WTC11 (cell line): ENCODE measurements around the gene ACY1. TPM values are rescaled to one million over a fixed set of nuclear protein-coding genes. Genes with fewer than 3 reads are reported as not detected.

Experiments used
- ATAC-seq: fragments of 200-7000 bp; cut with Tn5 transposase; 2 replicates; pipeline ENCODE4 v1.10.0; 2021; ENCODE audit warnings: mild to moderate bottlenecking, moderate library complexity
- CTCF ChIA-PET: fragments of 300-600 bp; sonication (Branson Sonifier 250); formaldehyde crosslinking; loops from one replicate; lab custom pipeline; 2021; ENCODE audit warnings: antibody characterized with exemption; lab: Charles Lee
- POLR2A ChIA-PET: fragments of 350-600 bp; sonication (Branson Sonifier 250); formaldehyde crosslinking; loops from one replicate; lab custom pipeline; 2021; ENCODE audit warnings: antibody characterized with exemption; lab: Charles Lee
- DNase-seq: peaks from one replicate; pipeline ENCODE4 v3.0.0; 2021; ENCODE audit warnings: low spot score
- H3K27ac Mint-ChIP-seq: 2 replicates; pipeline ENCODE4 v1.8.0; 2021; ENCODE audit warnings: mixed read lengths
- H3K27me3 Mint-ChIP-seq: 2 replicates; pipeline ENCODE4 v1.8.0; 2021; ENCODE audit warnings: low read depth, mild to moderate bottlenecking, moderate library complexity, mixed read lengths
- H3K36me3 Mint-ChIP-seq: 2 replicates; pipeline ENCODE4 v1.8.0; 2021; ENCODE audit warnings: mixed read lengths
- H3K4me1 Mint-ChIP-seq: 2 replicates; pipeline ENCODE4 v1.8.0; 2022; ENCODE audit warnings: mixed read lengths
- H3K4me3 Mint-ChIP-seq: 2 replicates; pipeline ENCODE4 v1.8.0; 2021; ENCODE audit warnings: mild to moderate bottlenecking, moderate library complexity, mixed read lengths
- H3K9me3 Mint-ChIP-seq: 2 replicates; pipeline ENCODE4 v1.8.0; 2021; ENCODE audit warnings: mixed read lengths
- CREB1 ChIP-seq: sonication (generic); formaldehyde crosslinking; IDR thresholded peaks from 2 replicates; pipeline ENCODE4 v1.8.0; 2023; ENCODE audit warnings: mild to moderate bottlenecking, missing genetic modification reagents
- ELF4 ChIP-seq: sonication (generic); formaldehyde crosslinking; IDR thresholded peaks from 2 replicates; pipeline ENCODE4 v1.8.1; 2022; ENCODE audit warnings: low read depth, mild to moderate bottlenecking, moderate library complexity, missing genetic modification reagents
- NFE2L1 ChIP-seq: sonication (generic); formaldehyde crosslinking; IDR thresholded peaks from 2 replicates; pipeline ENCODE4 v1.8.1; 2023; ENCODE audit warnings: missing genetic modification reagents
- PRRX2 ChIP-seq: fragments of 250-450 bp; sonication (Bioruptor Pico); IDR thresholded peaks from 2 replicates; pipeline ENCODE4 v1.8.0; 2021; ENCODE audit warnings: mild to moderate bottlenecking
- ZBTB21 ChIP-seq: sonication (generic); formaldehyde crosslinking; IDR thresholded peaks from 2 replicates; pipeline ENCODE4 v1.8.1; 2023; ENCODE audit warnings: mild to moderate bottlenecking, missing genetic modification reagents, borderline replicate concordance
- ZNF121 ChIP-seq: sonication (generic); formaldehyde crosslinking; IDR thresholded peaks from 2 replicates; pipeline ENCODE4 v1.8.0; 2023; ENCODE audit warnings: missing genetic modification reagents
- ZNF416 ChIP-seq: fragments of 250-450 bp; sonication (Bioruptor Pico); IDR thresholded peaks from 2 replicates; pipeline ENCODE4 v1.9.0; 2021; ENCODE audit warnings: mild to moderate bottlenecking, inconsistent platforms
- total RNA-seq: library from RNA; stranded (reverse); gene quantifications from 3 replicates; pipeline ENCODE4 v1.2.3, GENCODE V29; 2021
- TF ChIP-seq, protein P1 (sequence below): fragments of 250-450 bp; sonication (Bioruptor Pico); IDR thresholded peaks from 2 replicates; pipeline ENCODE4 v1.9.0; 2021; ENCODE audit warnings: mild to moderate bottlenecking
- TF ChIP-seq, protein P2 (sequence below): fragments of 250-450 bp; sonication (Bioruptor Pico); conservative IDR thresholded peaks from 2 replicates; pipeline ENCODE4 v1.9.0; 2021; ENCODE audit warnings: mild to moderate bottlenecking
- TF ChIP-seq, protein P3 (sequence below): sonication (generic); formaldehyde crosslinking; IDR thresholded peaks from 2 replicates; pipeline ENCODE4 v1.8.0; 2022; ENCODE audit warnings: mild to moderate bottlenecking, missing genetic modification reagents
- TF ChIP-seq, protein P4 (sequence below): fragments of 250-450 bp; sonication (Bioruptor Pico); IDR thresholded peaks from 2 replicates; pipeline ENCODE4 v1.9.0; 2021; ENCODE audit warnings: mild to moderate bottlenecking, borderline replicate concordance
- TF ChIP-seq, protein P5 (sequence below): fragments of 200-600 bp; IDR thresholded peaks from 2 replicates; pipeline ENCODE4 v1.8.0; 2022; ENCODE audit warnings: antibody characterized with exemption
- TF ChIP-seq, protein P6 (sequence below): sonication (generic); formaldehyde crosslinking; IDR thresholded peaks from 2 replicates; pipeline ENCODE4 v1.8.1; 2022; ENCODE audit warnings: mild to moderate bottlenecking, missing genetic modification reagents, moderate library complexity, borderline replicate concordance
- TF ChIP-seq, protein P7 (sequence below): fragments of 250-450 bp; sonication (Bioruptor Pico); IDR thresholded peaks from 2 replicates; pipeline ENCODE4 v2.1.2; 2022; ENCODE audit warnings: mild to moderate bottlenecking, moderate library complexity
- TF ChIP-seq, protein P8 (sequence below): fragments of 250-450 bp; sonication (Bioruptor Pico); IDR thresholded peaks from 2 replicates; pipeline ENCODE4 v1.9.0; 2021; ENCODE audit warnings: mild to moderate bottlenecking

Gene ACY1
- total RNA-seq, 1 experiment from 2014 or later: 53.8 TPM

DNA sequence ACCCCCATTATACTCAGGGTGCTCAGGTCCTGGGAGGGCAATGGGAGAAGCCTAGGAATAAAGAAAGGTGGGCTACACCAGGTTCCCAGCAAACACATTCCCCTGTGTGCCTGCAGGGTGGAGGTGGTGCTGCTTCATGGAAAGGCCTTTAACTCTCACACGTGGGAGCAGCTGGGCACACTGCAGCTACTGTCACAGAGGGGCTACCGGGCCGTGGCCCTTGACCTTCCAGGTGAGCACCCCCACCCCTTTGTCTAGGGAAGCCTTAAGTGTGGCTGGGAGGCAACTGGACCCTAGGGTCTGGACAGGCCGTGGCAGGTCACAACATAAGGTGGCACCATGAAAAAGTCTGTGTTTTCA lies 5.2 kb upstream of the ACY1 start:
- Mint-ChIP-seq H3K9me3 (no peaks in the 10 kb centered on the region), H3K4me3 (no peak overlapping the region), H3K4me1 (peaks cover 26% of the 10 kb centered on the region), H3K27ac (no peak overlapping the region), H3K36me3 (peaks cover 2% of the 10 kb centered on the region; the same call in 1 of the 2 replicates), H3K27me3 (peaks cover 43% of the 10 kb centered on the region)
- ChIA-PET POLR2A (interaction anchor here (0.6 kb wide), 1 partner anchor 14 kb away, joined by 3 read pairs; no protein-coding TSS in a partner anchor), CTCF (no interaction called here)
- no peak for ATAC-seq
- TF ChIP-seq ZNF121 (CRISPR knock-in tag): no peak
- no peak for TF ChIP-seq CREB1 (CRISPR knock-in tag)
- TF ChIP-seq, protein P1, sequence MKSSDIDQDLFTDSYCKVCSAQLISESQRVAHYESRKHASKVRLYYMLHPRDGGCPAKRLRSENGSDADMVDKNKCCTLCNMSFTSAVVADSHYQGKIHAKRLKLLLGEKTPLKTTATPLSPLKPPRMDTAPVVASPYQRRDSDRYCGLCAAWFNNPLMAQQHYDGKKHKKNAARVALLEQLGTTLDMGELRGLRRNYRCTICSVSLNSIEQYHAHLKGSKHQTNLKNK (CRISPR knock-in tag): no peak
- TF ChIP-seq PRRX2 (CRISPR knock-in tag): no peak
- TF ChIP-seq, protein P2, sequence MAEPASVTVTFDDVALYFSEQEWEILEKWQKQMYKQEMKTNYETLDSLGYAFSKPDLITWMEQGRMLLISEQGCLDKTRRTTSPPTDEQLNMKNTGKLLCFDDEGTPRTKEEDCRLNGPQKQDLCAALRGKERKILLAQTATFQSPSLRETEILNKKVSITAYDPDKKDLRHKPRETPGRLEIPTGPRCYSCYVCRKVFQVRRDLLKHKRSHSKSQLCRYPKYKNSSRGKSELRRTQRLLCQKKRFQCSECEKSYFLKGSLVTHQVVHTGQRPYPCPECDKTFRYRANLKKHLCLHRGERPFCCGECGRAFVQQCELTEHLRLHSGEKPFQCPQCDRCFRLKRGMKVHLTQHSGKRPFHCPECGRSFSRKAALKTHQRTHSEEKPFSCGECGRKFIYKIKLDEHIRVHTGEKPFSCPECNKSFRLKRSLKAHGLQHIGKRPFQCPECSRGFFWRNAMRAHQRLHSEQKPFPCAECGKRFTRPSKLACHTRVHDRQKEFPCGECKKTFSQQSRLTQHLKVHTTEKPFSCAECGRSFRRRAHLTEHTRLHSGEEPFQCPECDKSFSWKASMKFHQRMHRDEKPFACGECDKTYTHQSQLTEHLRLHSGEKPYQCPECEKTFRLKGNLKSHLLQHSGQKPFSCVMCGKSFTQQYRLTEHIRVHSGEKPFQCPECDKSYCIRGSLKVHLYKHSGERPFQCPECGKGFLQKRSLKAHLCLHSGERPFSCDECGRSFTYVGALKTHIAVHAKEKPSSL (CRISPR knock-in tag): no peak
- DNase-seq: no peak

DNA sequence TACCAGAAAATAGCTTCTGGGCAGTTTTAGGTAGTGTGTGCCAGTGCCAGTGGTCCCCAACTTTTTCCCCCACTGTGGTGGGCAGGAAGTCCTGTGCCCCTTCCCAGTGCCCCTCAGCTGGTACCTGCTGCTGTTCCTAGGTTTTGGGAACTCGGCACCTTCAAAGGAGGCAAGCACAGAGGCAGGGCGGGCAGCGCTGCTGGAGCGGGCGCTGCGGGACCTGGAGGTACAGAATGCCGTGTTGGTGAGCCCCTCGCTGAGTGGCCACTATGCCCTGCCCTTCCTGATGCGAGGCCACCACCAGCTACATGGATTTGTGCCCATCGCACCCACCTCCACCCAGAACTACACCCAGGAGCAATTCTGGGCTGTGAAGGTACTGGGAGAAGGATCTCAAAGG lies 3.1 kb upstream of the ACY1 start:
- H3K27me3 Mint-ChIP-seq: peaks cover 30% of the 10 kb centered on the region
- ATAC-seq: no peak
- no peak overlapping the region for H3K27ac Mint-ChIP-seq
- H3K36me3 Mint-ChIP-seq: peaks cover 2% of the 10 kb centered on the region; the same call in 1 of the 2 replicates
- ChIA-PET CTCF (no interaction called here), POLR2A (interaction anchor here (1.4 kb wide), 1 partner anchor 11 kb away, joined by 8 read pairs; no protein-coding TSS in a partner anchor)
- no peaks in the 10 kb centered on the region for H3K9me3 Mint-ChIP-seq
- no peak overlapping the region for H3K4me3 Mint-ChIP-seq
- H3K4me1 Mint-ChIP-seq: peaks cover 26% of the 10 kb centered on the region
- DNase-seq: no peak
- TF ChIP-seq ZNF416 (CRISPR knock-in tag) (no peak), ZBTB21 (CRISPR knock-in tag) (no peak)
- TF ChIP-seq, protein P3, sequence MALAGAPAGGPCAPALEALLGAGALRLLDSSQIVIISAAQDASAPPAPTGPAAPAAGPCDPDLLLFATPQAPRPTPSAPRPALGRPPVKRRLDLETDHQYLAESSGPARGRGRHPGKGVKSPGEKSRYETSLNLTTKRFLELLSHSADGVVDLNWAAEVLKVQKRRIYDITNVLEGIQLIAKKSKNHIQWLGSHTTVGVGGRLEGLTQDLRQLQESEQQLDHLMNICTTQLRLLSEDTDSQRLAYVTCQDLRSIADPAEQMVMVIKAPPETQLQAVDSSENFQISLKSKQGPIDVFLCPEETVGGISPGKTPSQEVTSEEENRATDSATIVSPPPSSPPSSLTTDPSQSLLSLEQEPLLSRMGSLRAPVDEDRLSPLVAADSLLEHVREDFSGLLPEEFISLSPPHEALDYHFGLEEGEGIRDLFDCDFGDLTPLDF (CRISPR knock-in tag): no peak

DNA sequence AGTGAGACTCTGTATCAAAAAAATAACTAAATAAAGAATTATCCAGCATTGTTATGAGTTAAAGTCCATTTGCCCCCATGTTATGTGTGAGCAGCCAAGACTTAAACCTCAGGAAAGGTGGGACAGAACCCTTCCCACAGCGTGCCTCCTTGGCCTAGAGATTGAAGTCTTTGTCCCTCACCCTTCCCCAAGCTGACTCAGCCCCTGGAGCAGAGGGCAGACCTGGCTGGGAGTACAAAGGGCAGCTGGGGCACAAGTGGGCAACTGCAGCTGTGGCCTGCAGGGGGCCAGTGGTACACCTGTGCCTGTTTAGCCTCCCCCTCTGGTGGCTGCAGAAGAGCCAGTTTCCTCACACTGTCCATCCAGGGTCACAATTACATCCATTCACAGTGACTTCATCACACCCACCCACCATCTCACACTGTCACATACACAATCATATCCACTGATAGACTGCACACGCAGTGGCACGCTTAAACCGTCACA lies 940 bp upstream of the ACY1 start:
- ChIA-PET POLR2A (interaction anchor here (0.8 to 2.4 kb wide), 8 partner anchors 9 to 172 kb away, joined by 3 to 23 read pairs (median 6); partner anchors contain the start of genes ABHD14B, PCBP4, POC1A and RPL29), CTCF (interaction anchor here (0.6 to 4.4 kb wide), 30 partner anchors 9 to 403 kb away, joined by 3 to 60 read pairs (median 4); partner anchors contain the start of genes ABHD14A, ABHD14B, DUSP7 and GPR62)
- Mint-ChIP-seq H3K36me3 (peaks cover 2% of the 10 kb centered on the region; the same call in 1 of the 2 replicates), H3K27me3 (peaks cover 9% of the 10 kb centered on the region), H3K4me1 (peaks cover 21% of the 10 kb centered on the region), H3K27ac (peak overlapping the region; percentile 94), H3K9me3 (no peaks in the 10 kb centered on the region), H3K4me3 (peak overlapping the region; percentile 84)
- ATAC-seq (peak; percentile 65), DNase-seq (peak; percentile 66)
- TF ChIP-seq, protein P4, sequence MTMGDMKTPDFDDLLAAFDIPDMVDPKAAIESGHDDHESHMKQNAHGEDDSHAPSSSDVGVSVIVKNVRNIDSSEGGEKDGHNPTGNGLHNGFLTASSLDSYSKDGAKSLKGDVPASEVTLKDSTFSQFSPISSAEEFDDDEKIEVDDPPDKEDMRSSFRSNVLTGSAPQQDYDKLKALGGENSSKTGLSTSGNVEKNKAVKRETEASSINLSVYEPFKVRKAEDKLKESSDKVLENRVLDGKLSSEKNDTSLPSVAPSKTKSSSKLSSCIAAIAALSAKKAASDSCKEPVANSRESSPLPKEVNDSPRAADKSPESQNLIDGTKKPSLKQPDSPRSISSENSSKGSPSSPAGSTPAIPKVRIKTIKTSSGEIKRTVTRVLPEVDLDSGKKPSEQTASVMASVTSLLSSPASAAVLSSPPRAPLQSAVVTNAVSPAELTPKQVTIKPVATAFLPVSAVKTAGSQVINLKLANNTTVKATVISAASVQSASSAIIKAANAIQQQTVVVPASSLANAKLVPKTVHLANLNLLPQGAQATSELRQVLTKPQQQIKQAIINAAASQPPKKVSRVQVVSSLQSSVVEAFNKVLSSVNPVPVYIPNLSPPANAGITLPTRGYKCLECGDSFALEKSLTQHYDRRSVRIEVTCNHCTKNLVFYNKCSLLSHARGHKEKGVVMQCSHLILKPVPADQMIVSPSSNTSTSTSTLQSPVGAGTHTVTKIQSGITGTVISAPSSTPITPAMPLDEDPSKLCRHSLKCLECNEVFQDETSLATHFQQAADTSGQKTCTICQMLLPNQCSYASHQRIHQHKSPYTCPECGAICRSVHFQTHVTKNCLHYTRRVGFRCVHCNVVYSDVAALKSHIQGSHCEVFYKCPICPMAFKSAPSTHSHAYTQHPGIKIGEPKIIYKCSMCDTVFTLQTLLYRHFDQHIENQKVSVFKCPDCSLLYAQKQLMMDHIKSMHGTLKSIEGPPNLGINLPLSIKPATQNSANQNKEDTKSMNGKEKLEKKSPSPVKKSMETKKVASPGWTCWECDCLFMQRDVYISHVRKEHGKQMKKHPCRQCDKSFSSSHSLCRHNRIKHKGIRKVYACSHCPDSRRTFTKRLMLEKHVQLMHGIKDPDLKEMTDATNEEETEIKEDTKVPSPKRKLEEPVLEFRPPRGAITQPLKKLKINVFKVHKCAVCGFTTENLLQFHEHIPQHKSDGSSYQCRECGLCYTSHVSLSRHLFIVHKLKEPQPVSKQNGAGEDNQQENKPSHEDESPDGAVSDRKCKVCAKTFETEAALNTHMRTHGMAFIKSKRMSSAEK (CRISPR knock-in tag): no peak
- TF ChIP-seq, protein P5, sequence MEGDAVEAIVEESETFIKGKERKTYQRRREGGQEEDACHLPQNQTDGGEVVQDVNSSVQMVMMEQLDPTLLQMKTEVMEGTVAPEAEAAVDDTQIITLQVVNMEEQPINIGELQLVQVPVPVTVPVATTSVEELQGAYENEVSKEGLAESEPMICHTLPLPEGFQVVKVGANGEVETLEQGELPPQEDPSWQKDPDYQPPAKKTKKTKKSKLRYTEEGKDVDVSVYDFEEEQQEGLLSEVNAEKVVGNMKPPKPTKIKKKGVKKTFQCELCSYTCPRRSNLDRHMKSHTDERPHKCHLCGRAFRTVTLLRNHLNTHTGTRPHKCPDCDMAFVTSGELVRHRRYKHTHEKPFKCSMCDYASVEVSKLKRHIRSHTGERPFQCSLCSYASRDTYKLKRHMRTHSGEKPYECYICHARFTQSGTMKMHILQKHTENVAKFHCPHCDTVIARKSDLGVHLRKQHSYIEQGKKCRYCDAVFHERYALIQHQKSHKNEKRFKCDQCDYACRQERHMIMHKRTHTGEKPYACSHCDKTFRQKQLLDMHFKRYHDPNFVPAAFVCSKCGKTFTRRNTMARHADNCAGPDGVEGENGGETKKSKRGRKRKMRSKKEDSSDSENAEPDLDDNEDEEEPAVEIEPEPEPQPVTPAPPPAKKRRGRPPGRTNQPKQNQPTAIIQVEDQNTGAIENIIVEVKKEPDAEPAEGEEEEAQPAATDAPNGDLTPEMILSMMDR: peak; percentile 55
- TF ChIP-seq, protein P6, sequence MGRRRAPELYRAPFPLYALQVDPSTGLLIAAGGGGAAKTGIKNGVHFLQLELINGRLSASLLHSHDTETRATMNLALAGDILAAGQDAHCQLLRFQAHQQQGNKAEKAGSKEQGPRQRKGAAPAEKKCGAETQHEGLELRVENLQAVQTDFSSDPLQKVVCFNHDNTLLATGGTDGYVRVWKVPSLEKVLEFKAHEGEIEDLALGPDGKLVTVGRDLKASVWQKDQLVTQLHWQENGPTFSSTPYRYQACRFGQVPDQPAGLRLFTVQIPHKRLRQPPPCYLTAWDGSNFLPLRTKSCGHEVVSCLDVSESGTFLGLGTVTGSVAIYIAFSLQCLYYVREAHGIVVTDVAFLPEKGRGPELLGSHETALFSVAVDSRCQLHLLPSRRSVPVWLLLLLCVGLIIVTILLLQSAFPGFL: no peak
- no peak for TF ChIP-seq ELF4 (CRISPR knock-in tag)
- TF ChIP-seq, protein P7, sequence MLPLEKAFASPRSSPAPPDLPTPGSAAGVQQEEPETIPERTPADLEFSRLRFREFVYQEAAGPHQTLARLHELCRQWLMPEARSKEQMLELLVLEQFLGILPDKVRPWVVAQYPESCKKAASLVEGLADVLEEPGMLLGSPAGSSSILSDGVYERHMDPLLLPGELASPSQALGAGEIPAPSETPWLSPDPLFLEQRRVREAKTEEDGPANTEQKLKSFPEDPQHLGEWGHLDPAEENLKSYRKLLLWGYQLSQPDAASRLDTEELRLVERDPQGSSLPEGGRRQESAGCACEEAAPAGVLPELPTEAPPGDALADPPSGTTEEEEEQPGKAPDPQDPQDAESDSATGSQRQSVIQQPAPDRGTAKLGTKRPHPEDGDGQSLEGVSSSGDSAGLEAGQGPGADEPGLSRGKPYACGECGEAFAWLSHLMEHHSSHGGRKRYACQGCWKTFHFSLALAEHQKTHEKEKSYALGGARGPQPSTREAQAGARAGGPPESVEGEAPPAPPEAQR (CRISPR knock-in tag): no peak
- TF ChIP-seq, protein P8, sequence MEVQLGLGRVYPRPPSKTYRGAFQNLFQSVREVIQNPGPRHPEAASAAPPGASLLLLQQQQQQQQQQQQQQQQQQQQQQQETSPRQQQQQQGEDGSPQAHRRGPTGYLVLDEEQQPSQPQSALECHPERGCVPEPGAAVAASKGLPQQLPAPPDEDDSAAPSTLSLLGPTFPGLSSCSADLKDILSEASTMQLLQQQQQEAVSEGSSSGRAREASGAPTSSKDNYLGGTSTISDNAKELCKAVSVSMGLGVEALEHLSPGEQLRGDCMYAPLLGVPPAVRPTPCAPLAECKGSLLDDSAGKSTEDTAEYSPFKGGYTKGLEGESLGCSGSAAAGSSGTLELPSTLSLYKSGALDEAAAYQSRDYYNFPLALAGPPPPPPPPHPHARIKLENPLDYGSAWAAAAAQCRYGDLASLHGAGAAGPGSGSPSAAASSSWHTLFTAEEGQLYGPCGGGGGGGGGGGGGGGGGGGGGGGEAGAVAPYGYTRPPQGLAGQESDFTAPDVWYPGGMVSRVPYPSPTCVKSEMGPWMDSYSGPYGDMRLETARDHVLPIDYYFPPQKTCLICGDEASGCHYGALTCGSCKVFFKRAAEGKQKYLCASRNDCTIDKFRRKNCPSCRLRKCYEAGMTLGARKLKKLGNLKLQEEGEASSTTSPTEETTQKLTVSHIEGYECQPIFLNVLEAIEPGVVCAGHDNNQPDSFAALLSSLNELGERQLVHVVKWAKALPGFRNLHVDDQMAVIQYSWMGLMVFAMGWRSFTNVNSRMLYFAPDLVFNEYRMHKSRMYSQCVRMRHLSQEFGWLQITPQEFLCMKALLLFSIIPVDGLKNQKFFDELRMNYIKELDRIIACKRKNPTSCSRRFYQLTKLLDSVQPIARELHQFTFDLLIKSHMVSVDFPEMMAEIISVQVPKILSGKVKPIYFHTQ (CRISPR knock-in tag): no peak
- peak; percentile 74; the same call in 1 of the 2 replicates for TF ChIP-seq NFE2L1 (CRISPR knock-in tag)
